ENCODE measurements around the gene TIGD6.

DNA sequence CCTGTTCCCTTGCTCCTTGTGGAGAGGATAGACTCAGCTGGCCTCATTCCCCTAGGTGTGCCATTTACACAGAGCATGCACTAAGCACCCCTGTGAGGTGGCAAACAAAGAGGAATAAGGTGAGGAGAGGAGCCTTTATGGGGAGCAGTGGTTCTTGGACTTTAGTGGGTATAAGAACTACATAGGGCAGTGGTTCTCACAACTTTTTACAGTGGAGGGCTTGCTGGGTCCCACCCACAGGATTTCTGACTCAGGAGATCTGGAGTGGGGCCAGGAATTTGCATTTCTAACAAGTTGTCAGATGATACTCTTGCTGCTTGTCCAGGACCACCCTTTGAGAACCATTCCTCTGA lies 43.9 kb upstream of the TIGD6 start:
- TF ChIP-seq, protein P1, sequence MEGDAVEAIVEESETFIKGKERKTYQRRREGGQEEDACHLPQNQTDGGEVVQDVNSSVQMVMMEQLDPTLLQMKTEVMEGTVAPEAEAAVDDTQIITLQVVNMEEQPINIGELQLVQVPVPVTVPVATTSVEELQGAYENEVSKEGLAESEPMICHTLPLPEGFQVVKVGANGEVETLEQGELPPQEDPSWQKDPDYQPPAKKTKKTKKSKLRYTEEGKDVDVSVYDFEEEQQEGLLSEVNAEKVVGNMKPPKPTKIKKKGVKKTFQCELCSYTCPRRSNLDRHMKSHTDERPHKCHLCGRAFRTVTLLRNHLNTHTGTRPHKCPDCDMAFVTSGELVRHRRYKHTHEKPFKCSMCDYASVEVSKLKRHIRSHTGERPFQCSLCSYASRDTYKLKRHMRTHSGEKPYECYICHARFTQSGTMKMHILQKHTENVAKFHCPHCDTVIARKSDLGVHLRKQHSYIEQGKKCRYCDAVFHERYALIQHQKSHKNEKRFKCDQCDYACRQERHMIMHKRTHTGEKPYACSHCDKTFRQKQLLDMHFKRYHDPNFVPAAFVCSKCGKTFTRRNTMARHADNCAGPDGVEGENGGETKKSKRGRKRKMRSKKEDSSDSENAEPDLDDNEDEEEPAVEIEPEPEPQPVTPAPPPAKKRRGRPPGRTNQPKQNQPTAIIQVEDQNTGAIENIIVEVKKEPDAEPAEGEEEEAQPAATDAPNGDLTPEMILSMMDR (IDR thresholded peaks at IDR 0.05): no peak
- no peak for TF ChIP-seq ZFX (IDR thresholded peaks at IDR 0.05; ENCODE audit: borderline replicate concordance)
